Fibroblast of skin of scalp (primary cell): ENCODE measurements around the gene LIFR.

Experiments
- DNase-seq: peaks from one replicate; pipeline ENCODE4 v3.0.0-alpha.2; 2013

LIFR gene

DNA sequence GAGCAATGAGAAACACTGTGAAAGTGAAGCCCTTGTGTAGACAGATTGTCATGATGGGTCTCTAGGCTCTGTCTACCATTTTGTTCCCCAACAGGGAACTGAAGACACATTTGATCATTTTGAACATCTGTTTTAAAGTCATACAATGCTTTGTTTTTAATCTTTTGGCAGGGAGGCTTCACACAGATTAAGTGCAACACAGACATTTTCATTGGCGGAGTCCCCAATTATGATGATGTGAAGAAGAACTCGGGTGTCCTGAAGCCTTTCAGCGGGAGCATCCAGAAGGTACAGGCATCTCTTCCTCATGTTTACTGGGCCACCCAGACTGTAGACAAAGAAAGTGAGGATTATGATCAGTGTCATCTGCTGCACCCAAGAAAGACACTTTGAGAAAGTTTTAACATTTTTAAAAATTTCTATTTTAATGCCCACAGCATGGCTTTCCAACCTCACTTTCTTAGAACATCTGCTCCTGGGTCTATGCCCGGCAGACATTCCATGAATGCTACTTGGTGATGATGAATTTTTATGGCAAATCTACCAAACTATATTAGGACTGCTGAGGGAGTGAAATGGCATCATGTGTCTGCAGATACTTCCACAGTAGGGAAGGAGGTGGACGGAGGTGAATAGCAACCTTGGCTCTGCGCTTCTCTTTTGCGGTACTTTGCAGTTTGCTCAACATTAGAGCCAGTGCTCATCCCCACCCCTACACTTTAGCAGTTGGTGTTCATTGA, 121.3 kb downstream of the LIFR start:
- peak; percentile 80 for DNase-seq

DNA sequence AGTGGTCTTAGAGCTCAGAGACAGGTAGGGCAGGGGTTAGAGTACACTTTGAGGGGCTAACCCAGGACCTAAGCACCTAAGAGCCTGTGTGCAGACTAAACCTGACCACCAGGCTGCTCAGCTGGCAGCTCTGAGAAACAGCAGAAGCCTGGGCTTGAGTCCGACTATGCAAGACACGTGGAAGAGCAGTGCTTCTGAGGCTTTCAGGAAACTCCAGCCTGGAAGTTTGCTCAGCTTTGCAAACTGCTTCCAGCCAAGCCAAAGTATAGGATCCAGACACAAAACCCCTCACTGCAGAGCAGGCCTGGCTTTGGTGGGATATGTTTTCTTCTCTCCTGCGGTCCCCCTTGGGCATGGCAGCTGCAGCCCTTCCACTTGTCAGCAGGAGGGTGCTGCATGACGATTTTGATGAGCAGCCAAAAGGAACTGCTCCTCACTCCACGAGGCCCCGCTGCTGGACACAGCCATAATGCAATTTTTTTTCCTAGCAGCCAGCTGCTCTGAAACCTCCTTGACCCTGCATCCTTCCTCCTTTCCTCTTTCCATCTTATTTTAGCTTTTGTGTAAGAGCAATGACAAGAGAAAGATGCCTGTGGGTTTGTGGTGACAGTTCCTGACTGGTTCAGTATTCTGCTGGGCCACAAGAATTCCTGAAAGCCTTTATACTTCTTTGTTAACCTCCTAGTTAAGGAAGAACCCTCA, 123.1 kb downstream of the LIFR start:
- peak; percentile 91 for DNase-seq

DNA sequence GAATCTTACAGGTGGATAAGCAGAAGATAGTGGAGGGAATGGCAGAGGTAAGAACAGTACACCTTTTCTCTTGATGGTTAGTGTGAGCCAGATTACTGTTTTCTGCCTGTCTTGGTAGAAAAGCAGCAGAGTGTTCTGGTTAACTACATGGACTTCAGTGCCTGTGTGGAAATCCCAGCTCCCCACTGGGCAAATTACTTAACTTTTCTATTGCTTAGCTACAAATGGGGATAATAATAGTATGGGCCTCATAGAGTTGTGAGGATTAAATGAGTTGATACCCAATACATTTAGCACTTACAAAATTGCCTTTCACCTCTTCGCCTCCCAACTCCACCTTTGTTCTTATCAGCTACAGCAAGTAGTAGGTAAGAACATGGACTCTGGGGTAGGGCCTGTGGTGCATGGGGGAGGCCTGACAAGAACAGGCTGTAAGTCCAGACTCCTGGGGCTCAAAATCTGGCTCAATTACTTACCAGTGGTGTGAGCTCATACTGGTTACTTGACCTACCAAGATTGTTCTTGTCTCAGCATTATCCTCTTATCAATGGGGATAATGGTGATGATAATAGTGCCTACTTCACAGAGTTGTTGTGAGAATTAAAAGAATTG, 125.1 kb downstream of the LIFR start:
- DNase-seq = no peak

DNA sequence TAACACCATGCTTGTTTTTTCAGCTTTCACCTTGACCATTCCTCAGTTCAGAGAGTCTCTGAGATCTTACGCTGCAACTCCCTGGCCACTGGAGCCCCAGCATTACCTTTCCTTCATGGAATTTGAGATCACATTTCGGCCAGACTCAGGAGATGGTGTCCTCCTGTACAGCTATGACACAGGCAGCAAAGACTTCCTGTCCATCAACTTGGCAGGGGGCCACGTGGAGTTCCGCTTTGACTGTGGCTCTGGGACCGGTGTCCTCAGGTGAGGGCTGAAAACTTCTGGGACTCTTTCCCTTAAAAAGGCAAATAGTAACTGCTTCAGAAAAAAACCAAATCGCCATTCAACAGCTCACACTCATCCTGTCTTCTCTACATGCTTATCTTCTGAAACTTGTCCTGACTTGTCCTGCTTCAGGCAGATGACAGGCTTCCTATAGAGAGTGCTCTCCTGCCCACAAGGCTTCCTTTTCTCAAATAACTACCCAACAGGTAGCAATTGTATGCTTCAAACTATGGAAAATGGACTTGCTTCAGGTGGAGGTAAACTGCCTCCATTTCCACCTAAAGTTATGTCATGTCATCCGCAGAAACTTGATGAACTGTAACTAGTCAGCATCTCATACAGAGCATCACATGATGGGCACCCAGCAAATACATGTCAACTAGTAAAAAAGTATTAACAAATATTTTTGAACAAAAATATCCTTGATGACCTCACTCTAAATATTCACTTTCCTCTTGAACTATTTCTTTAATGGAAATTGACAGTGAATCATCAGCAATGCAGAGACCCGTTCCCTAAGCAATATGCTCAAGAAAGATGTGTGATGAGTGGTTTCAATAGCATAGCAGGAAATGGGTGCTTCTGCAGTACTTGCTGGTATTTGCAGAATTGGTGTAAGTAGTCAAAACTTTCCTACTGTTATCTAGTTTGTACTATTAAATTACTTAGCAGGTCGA, 129.2 kb downstream of the LIFR start:
- DNase-seq = peak; percentile 64

DNA sequence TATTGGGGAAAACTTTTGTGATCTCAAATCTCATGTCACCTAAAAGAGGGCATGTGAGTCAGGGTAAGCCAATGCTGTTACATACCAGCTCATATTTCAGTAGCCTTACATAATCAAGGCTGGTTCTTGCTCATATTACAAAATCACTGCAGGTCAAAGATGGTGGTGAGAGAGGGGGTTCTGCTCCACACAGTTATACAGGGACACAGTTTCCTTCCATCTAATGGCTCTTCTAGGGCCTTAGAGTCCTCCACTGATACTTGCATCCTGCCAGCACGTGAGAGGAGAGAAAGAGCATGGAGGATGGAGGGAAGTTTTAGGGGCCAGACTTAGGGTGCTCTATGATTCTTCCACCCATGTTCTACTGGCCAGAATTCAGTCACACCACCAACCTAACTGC, 130.0 kb downstream of the LIFR start:
- DNase-seq = peak; percentile 57
